GM23338 (cell line): ENCODE results near the gene MRPL34. TPM values are rescaled to one million over a fixed set of nuclear protein-coding genes. Genes with fewer than 3 reads are reported as not detected.

Source experiments
- ATAC-seq: fragments of 200-7000 bp; cut with Tn5 transposase; 3 replicates; pipeline ENCODE4 v1.9.1; 2020
- DNase-seq: peaks from one replicate; pipeline ENCODE4 v3.0.0-alpha.2; 2015; ENCODE audit warnings: low spot score
- H2AFZ ChIP-seq: fragments of 200-600 bp; sonication (generic); 2 replicates; pipeline ENCODE4 v1.8.0; 2016; ENCODE audit warnings: antibody characterized with exemption, mild to moderate bottlenecking, moderate library complexity
- H3F3A ChIP-seq: fragments of 200-600 bp; sonication (generic); replicated peaks from 2 replicates; pipeline ENCODE4 v1.8.0; 2017; ENCODE audit warnings: antibody characterized with exemption, mixed run types, low read depth
- H3K27ac ChIP-seq: fragments of 200-600 bp; sonication (generic); 2 replicates; pipeline ENCODE4 v1.6.1; 2016; ENCODE audit warnings: low read depth
- H3K27me3 ChIP-seq: fragments of 200-600 bp; sonication (generic); 2 replicates; pipeline ENCODE4 v1.8.0; 2016; ENCODE audit warnings: mild to moderate bottlenecking, mixed run types, moderate library complexity; ENCODE audit not compliant: insufficient read depth
- H3K36me3 ChIP-seq: fragments of 200-600 bp; sonication (generic); 2 replicates; pipeline ENCODE4 v1.8.0; 2016; ENCODE audit warnings: mild to moderate bottlenecking; ENCODE audit not compliant: insufficient read depth
- H3K4me1 ChIP-seq: fragments of 200-600 bp; sonication (generic); 2 replicates; pipeline ENCODE4 v1.8.0; 2016; ENCODE audit warnings: mild to moderate bottlenecking, moderate library complexity; ENCODE audit not compliant: insufficient read depth
- H3K4me2 ChIP-seq: fragments of 200-600 bp; sonication (generic); 2 replicates; pipeline ENCODE4 v1.7.1; 2017; ENCODE audit warnings: mixed run types
- H3K4me3 ChIP-seq: fragments of 200-600 bp; sonication (generic); 2 replicates; pipeline ENCODE4 v1.6.1; 2016; ENCODE audit warnings: mixed run types
- H3K79me2 ChIP-seq: fragments of 200-600 bp; sonication (generic); replicated peaks from 2 replicates; pipeline ENCODE4 v1.8.0; 2017; ENCODE audit warnings: mild to moderate bottlenecking; ENCODE audit not compliant: insufficient read depth
- H3K9me2 ChIP-seq: fragments of 200-600 bp; sonication (generic); 2 replicates; pipeline ENCODE4 v1.8.0; 2017; ENCODE audit not compliant: insufficient read depth
- H4K20me1 ChIP-seq: fragments of 200-600 bp; sonication (generic); replicated peaks from 2 replicates; pipeline ENCODE4 v1.8.0; 2017; ENCODE audit warnings: mild to moderate bottlenecking; ENCODE audit not compliant: insufficient read depth
- H3K27ac Mint-ChIP-seq: 2 replicates; pipeline ENCODE4 v1.8.0; 2020; ENCODE audit warnings: inconsistent platforms, mild to moderate bottlenecking, moderate library complexity, mixed read lengths
- H3K27me3 Mint-ChIP-seq: 3 replicates; pipeline ENCODE4 v1.8.0; 2022; ENCODE audit warnings: low read depth, mild to moderate bottlenecking, moderate library complexity, mixed read lengths, inconsistent platforms; ENCODE audit not compliant: insufficient read depth, poor library complexity
- H3K36me3 Mint-ChIP-seq: 3 replicates; pipeline ENCODE4 v1.8.0; 2021; ENCODE audit warnings: low read depth, mild to moderate bottlenecking, inconsistent platforms, moderate library complexity, mixed read lengths
- H3K4me1 Mint-ChIP-seq: 3 replicates; pipeline ENCODE4 v1.8.0; 2020; ENCODE audit warnings: mild to moderate bottlenecking, inconsistent platforms, mixed read lengths
- H3K4me3 Mint-ChIP-seq: 3 replicates; pipeline ENCODE4 v1.8.0; 2021; ENCODE audit warnings: moderate library complexity, mild to moderate bottlenecking, inconsistent platforms, mixed read lengths
- H3K9me3 Mint-ChIP-seq: 3 replicates; pipeline ENCODE4 v1.8.0; 2020; ENCODE audit warnings: moderate library complexity, mild to moderate bottlenecking, inconsistent platforms, mixed read lengths
- CREB1 ChIP-seq: fragments of 250-450 bp; sonication (Bioruptor Pico); IDR thresholded peaks from 2 replicates; pipeline ENCODE4 v1.5.0; 2020; ENCODE audit warnings: low read depth, mild to moderate bottlenecking, moderate library complexity
- CTCF ChIP-seq, 2 experiments: fragments of 200-600 bp in 1 of 2; sonication (generic) in 1 of 2; conservative IDR thresholded peaks; 2 replicates each; pipeline versions ENCODE4 v1.5.1 to v1.6.1; 2016 to 2017; ENCODE audit warnings: antibody characterized with exemption in 2 of 2, low read depth in 2 of 2, mild to moderate bottlenecking in 2 of 2, moderate library complexity in 1 of 2
- ETS1 ChIP-seq: IDR thresholded peaks from 2 replicates; pipeline ENCODE4 v1.6.1; 2016; ENCODE audit warnings: antibody characterized with exemption
- EZH2 ChIP-seq: fragments of 200-600 bp; sonication (generic); IDR thresholded peaks from one replicate; pipeline ENCODE4 v1.8.0; 2017; ENCODE audit warnings: antibody characterized with exemption, mild to moderate bottlenecking, low read depth; ENCODE audit not compliant: unreplicated experiment
- EZH2phosphoT487 ChIP-seq: fragments of 200-600 bp; sonication (generic); IDR thresholded peaks from one replicate; pipeline ENCODE4 v1.8.1; 2018; ENCODE audit warnings: antibody characterized with exemption; ENCODE audit not compliant: unreplicated experiment
- NANOG ChIP-seq: IDR thresholded peaks from 2 replicates; pipeline ENCODE4 v1.6.1; 2016; ENCODE audit warnings: antibody characterized with exemption, borderline replicate concordance
- POLR2AphosphoS5 ChIP-seq: IDR thresholded peaks from 2 replicates; pipeline ENCODE4 v1.6.1; 2016; ENCODE audit warnings: antibody characterized with exemption, low read depth
- STAT1 ChIP-seq: IDR thresholded peaks from one replicate; pipeline ENCODE4 v1.6.1; 2016; ENCODE audit warnings: antibody characterized with exemption; ENCODE audit not compliant: unreplicated experiment
- ZNF114 ChIP-seq: fragments of 250-450 bp; sonication (Bioruptor Pico); IDR thresholded peaks from 2 replicates; pipeline ENCODE4 v1.5.0; 2020; ENCODE audit warnings: mild to moderate bottlenecking, moderate library complexity
- ZNF331 ChIP-seq: fragments of 250-450 bp; sonication (Bioruptor Pico); IDR thresholded peaks from 2 replicates; pipeline ENCODE4 v1.5.0; 2020; ENCODE audit warnings: low read depth, mild to moderate bottlenecking, moderate library complexity
- polyA plus RNA-seq: library from polyadenylated mRNA; unstranded; fragments of >200 nt; fragmentation: Nextera tagmentation; extraction: Ambion mirVana; gene quantifications from 2 replicates; pipeline ENCODE4 v1.2.1, GENCODE V29; 2016
- total RNA-seq: library from RNA; depleted of rRNA; stranded (reverse); fragments of >200 nt; shearing (Covaris generic); gene quantifications from 2 replicates; pipeline ENCODE4 v1.2.3, GENCODE V29; 2014

The MRPL34 gene
- total and polyA plus RNA-seq, 2 experiments from 2014 or later = 59.9 to 266 TPM

- no peak for TF ChIP-seq CTCF (conservative IDR thresholded peaks at IDR 0.05; ENCODE audit: low read depth in 2 of 2)
- no peak for TF ChIP-seq STAT1
- TF ChIP-seq ZNF331 = no peak
- TF ChIP-seq ETS1 = peak; percentile 69
- no peak for TF ChIP-seq ZNF114 (CRISPR knock-in tag)
- TF ChIP-seq POLR2AphosphoS5 = peak; percentile 71
- no peak for TF ChIP-seq EZH2
- peak; percentile 83 for TF ChIP-seq CREB1 (CRISPR knock-in tag)
These were observed 31.4 kb downstream of the MRPL34 start, which contains the start of gene GTPBP3 (continued) for GRCh38 chr19:17336872-17337674.

GRCh38 chr19:17337675-17338432 is 32.2 kb downstream of the MRPL34 start:
- Mint-ChIP-seq H3K4me1 (peaks cover 38% of the 10 kb centered on the region), H3K27me3 (peaks cover 23% of the 10 kb centered on the region), H3K27ac (peak overlapping the region; percentile 98), H3K4me3 (peak overlapping the region; percentile 95), H3K36me3 (peaks cover 30% of the 10 kb centered on the region), H3K9me3 (peaks cover 3% of the 10 kb centered on the region; the same call in 2 of the 3 replicates)
- peaks cover 26% of the 10 kb centered on the region; the same call in 1 of the 2 replicates for H3K4me1 ChIP-seq
- TF ChIP-seq ZNF114 (CRISPR knock-in tag) (no peak), EZH2phosphoT487 (no peak), NANOG (no peak)
- H3K4me2 ChIP-seq = peak overlapping the region; percentile 96
- peak overlapping the region; percentile 56; the same call in 1 of the 2 replicates for H3K27ac ChIP-seq
- H2AFZ ChIP-seq = peak overlapping the region; percentile 64; the same call in 1 of the 2 replicates
- H3F3A ChIP-seq = peaks cover 24% of the 10 kb centered on the region
- H3K9me2 ChIP-seq = no peaks in the 10 kb centered on the region
- peaks cover 6% of the 10 kb centered on the region; the same call in 1 of the 2 replicates for H3K36me3 ChIP-seq
- H3K4me3 ChIP-seq = peak overlapping the region; percentile 81
- DNase-seq (peak; percentile 70), ATAC-seq (peak; percentile 1; the same call in 2 of the 3 replicates)
- H4K20me1 ChIP-seq = no peaks in the 10 kb centered on the region
- H3K27me3 ChIP-seq = no peaks in the 10 kb centered on the region
- H3K79me2 ChIP-seq = no peaks in the 10 kb centered on the region
